ENCODE data around the gene SCFD1.

The SCFD1 gene

DNA sequence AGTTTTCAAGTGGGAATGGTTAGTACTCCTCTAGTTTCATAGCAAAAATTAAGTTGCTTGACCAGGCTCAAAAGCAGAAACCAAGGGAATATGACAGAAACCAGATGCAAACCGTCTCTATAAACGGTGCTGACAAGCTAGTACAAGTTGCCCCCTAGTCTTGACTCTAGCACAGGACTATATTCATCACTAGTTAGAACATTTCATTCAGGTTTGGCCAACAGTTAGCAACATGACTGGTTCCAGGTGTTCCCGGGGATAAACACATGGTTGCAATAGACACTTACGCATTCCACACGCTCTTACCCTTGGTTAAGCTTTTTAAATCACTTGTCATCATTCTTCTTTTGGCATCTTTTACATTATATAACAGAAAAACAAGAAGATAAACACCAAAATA, 103.6 kb downstream of the SCFD1 start:
- DNase-seq (ENCODE audit: low read depth) = no peak
- TF ChIP-seq, protein P1, sequence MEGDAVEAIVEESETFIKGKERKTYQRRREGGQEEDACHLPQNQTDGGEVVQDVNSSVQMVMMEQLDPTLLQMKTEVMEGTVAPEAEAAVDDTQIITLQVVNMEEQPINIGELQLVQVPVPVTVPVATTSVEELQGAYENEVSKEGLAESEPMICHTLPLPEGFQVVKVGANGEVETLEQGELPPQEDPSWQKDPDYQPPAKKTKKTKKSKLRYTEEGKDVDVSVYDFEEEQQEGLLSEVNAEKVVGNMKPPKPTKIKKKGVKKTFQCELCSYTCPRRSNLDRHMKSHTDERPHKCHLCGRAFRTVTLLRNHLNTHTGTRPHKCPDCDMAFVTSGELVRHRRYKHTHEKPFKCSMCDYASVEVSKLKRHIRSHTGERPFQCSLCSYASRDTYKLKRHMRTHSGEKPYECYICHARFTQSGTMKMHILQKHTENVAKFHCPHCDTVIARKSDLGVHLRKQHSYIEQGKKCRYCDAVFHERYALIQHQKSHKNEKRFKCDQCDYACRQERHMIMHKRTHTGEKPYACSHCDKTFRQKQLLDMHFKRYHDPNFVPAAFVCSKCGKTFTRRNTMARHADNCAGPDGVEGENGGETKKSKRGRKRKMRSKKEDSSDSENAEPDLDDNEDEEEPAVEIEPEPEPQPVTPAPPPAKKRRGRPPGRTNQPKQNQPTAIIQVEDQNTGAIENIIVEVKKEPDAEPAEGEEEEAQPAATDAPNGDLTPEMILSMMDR (IDR thresholded peaks at IDR 0.05; ENCODE audit: insufficient read depth, low read depth, low read length, missing control alignments) = no peak
- H3K4me3 ChIP-seq (ENCODE audit: low read depth, low read length) = no peak overlapping the region

DNA sequence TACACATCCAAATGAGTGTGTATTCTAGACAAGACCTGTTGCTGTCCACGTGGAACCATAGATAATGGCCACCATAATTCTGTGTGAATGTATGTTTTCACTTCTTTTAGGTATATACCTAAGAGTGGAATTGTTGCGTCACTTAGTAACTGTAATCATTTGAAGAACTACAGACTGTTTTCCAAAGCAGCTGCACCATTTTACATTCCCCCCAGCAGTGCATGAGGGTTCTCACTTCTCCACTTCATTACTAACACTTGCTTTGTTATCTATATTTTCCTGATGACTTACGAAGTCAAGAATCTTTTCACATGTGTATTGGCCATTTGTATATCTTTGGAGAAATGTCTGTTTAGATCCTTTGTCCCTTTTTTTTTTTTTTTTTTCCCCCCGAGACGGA, 106.4 kb downstream of the SCFD1 start:
- TF ChIP-seq, protein P1 (IDR thresholded peaks at IDR 0.05; ENCODE audit: insufficient read depth, low read depth, low read length, missing control alignments) = no peak
- H3K4me3 ChIP-seq (ENCODE audit: low read depth, low read length) = no peak overlapping the region
- no peak for DNase-seq (ENCODE audit: low read depth)

DNA sequence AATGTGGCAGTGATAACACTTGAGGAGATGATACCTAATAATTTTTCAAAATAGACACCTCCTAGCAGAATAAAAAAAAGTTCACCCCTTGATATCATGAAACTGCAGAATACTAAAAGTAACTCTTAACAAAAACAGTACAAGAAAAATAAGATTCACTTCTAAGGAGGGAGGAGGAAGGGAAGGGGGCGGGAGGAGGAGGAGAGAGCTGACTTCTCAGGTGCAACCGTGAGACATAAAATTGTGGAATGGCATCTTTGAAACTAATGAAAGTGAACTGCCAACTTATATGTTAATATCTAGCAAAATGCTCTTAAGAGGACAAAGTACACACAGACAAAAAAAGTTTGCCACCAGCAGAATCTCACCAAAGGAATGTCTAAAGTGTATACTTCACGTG, 115.8 kb downstream of the SCFD1 start:
- DNase-seq (ENCODE audit: low read depth) = no peak
- H3K4me3 ChIP-seq (ENCODE audit: low read depth, low read length) = no peak overlapping the region
- TF ChIP-seq, protein P1 (IDR thresholded peaks at IDR 0.05; ENCODE audit: insufficient read depth, low read depth, low read length, missing control alignments) = no peak

DNA sequence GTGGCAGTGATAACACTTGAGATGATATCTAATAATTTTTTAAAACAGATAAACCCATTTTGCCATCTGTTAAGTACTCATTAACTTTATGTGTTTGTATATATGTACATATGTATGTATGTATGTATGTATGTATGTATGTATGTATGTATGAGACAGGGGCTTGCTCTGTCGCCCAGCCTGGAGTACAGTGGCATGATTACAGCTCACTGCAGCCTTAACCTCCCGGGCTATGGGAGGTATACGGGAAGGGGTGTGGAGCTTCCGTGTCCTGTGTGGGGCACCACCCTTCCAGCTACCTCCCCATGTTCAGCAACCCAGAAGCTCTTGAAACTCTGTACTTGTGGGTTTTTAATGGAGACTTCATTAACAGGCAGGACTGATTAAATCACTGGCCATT, 116.9 kb downstream of the SCFD1 start:
- TF ChIP-seq, protein P1 (IDR thresholded peaks at IDR 0.05; ENCODE audit: insufficient read depth, low read depth, low read length, missing control alignments) = no peak
- DNase-seq (ENCODE audit: low read depth) = no peak
- no peak overlapping the region for H3K4me3 ChIP-seq (ENCODE audit: low read depth, low read length)

DNA sequence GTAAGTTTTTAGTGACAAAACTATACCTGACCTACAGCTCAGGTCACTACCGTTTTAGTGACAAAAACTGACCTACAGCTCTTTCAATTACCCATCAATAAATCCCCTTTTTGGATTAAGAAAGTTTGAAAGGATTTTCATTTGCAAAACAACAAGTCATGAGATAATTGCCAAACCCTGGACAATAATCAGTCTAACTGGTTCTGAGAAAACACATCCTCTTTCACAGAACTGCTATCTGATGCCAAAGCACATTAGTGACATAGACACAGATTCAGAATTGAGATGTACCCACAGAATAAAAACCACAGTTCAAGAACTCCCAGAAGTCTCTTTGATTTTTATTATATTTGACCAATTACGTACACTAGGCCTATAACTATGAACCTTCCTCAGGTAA, 126.2 kb downstream of the SCFD1 start:
- TF ChIP-seq, protein P1 (IDR thresholded peaks at IDR 0.05; ENCODE audit: insufficient read depth, low read depth, low read length, missing control alignments) = no peak

DNA sequence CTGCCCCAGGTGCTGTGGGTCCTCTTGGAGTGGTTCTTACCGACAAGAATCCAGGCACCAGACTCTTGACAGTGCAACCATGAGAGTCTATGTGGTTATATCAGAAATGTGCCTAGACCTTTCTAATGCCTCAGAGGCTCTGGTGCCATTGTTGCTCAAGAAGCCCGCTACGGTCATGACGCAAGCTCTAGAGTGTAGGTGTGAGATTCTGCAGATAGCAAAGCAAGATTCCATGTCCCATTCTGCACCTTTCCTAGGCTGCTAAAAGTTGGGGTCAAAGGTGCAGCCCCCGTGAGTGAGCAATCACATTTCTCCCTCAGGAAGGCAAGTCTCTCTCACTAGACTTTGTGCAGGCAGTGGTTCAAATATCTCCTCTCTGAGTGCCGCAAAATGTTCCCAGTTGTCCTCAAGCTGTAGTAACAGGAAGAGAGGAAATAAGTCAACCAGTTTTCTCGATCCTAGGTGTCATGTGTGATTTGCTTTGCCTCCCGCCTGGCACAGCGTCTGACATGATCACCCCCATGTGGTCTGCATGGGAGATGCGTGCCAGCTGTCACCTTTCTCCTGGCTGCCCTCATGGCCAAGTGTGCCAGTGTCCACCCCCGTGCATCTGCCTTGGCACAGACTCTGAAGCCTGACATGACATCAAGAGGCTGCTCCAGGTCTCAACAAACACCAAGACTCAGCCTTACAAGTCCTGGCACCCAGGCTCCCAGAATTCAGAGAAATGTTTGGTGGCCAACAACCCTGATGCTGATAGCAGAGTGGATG, 129.7 kb downstream of the SCFD1 start:
- TF ChIP-seq, protein P1 (IDR thresholded peaks at IDR 0.05; ENCODE audit: insufficient read depth, low read depth, low read length, missing control alignments) = no peak
- peak; percentile 22 for DNase-seq (ENCODE audit: low read depth)
- H3K4me3 ChIP-seq (ENCODE audit: low read depth, low read length) = no peak overlapping the region

More for the DNA sequence above, 126.2 kb downstream of the SCFD1 start:
- no peak overlapping the region for H3K4me3 ChIP-seq (ENCODE audit: low read depth, low read length)
- DNase-seq (ENCODE audit: low read depth) = no peak

DNA sequence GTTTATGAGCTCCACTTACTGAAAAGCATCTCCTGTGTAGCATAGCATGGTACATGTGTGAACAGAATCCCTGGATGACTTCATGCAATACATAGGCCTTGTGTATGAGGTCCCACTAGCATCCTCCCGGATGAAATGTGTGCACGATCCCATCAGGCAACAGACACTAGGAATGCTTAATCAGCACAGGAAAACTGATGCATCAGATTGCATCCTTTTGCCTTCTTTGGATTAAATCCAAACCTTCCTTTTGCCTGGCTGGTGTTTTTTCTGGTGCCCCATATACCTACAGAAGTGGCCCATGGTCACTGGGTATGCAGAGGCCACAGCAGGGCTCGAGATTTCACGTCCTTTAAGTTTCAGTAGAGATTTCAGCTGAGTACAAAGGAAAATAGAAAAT, 131.3 kb downstream of the SCFD1 start:
- no peak for DNase-seq (ENCODE audit: low read depth)
- TF ChIP-seq, protein P1 (IDR thresholded peaks at IDR 0.05; ENCODE audit: insufficient read depth, low read depth, low read length, missing control alignments) = no peak
- no peak overlapping the region for H3K4me3 ChIP-seq (ENCODE audit: low read depth, low read length)

Data from GM12865 (cell line).